Heart left ventricle (tissue), 13 donors: Measurements from ENCODE around the gene EP400.

Source experiments
- POLR2A ChIP-seq, 2 donors: fragments of 450-650 bp; IDR thresholded peaks; one replicate each; pipeline ENCODE4 v1.6.1; 2017; ENCODE audit warnings: antibody characterized with exemption in 2 of 2, mild to moderate bottlenecking in 2 of 2, moderate library complexity in 2 of 2
- TF ChIP-seq, protein P1 (sequence below), 12 donors: fragments of 200-600 bp; sonication (generic) in 4 of 12; IDR thresholded peaks; one replicate each; pipeline versions ENCODE4 v1.5.0 to v1.8.0; 2018 to 2022; ENCODE audit warnings: antibody characterized with exemption in 12 of 12, mild to moderate bottlenecking in 5 of 12
- donor health status: ischemic (EF 13 %, LVEDD 7.1; RV severe dilation, severe dysfunction).
- donor health status: DM: no; HTN: yes; CAD: no.
- donor health status: DM: no; HTN: no; CAD: no.
- donor health status: ischemic (EF 25% LVEDD 6.9; RV normal size, moderate dysfunction).
- donor health status: ischemic (EF 25% LVEDD 5.7; RV mildly dilated, moderate dysfunction).
- donor health status: ischemic (EF 35%, LVEDD 5.7; RV mildly dilated, moderate dysfunction).
- donor health status: nonischemic (EF 11% LVEDD 7.7; RV severe dilation, severe dysfunction).
- donor health status: DM: yes; HTN: yes; CAD: no.
- donor health status: PGD.
- donor health status: ischemic (EF 29% LVEDD 5.4; RV normal size, mild dysfunction).
- donor health status: nonischemic (EF 23%, LVEDD 6.1; RV moderate dilation, normal function).

- TF ChIP-seq POLR2A (IDR thresholded peaks at IDR 0.05): no peak
- TF ChIP-seq, protein P1, sequence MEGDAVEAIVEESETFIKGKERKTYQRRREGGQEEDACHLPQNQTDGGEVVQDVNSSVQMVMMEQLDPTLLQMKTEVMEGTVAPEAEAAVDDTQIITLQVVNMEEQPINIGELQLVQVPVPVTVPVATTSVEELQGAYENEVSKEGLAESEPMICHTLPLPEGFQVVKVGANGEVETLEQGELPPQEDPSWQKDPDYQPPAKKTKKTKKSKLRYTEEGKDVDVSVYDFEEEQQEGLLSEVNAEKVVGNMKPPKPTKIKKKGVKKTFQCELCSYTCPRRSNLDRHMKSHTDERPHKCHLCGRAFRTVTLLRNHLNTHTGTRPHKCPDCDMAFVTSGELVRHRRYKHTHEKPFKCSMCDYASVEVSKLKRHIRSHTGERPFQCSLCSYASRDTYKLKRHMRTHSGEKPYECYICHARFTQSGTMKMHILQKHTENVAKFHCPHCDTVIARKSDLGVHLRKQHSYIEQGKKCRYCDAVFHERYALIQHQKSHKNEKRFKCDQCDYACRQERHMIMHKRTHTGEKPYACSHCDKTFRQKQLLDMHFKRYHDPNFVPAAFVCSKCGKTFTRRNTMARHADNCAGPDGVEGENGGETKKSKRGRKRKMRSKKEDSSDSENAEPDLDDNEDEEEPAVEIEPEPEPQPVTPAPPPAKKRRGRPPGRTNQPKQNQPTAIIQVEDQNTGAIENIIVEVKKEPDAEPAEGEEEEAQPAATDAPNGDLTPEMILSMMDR (IDR thresholded peaks at IDR 0.05): no peak
These were observed 31.3 kb upstream of the EP400 start for GRCh38 chr12:131918311-131919050.
